Activated CD8-positive, alpha-beta memory T cell treated with anti-CD3 and anti-CD28 coated beads for 4 hours (primary cell): ENCODE data around the gene WNT8B.
A peak's percentile ranks its signal among the peaks of the same experiment; 100 is the strongest.

Experiments
- DNase-seq, 2 donors: peaks; one replicate each; pipeline ENCODE4 v3.0.0-alpha.2; 2020; ENCODE audit warnings: low read depth in 2 of 2

WNT8B gene

DNA sequence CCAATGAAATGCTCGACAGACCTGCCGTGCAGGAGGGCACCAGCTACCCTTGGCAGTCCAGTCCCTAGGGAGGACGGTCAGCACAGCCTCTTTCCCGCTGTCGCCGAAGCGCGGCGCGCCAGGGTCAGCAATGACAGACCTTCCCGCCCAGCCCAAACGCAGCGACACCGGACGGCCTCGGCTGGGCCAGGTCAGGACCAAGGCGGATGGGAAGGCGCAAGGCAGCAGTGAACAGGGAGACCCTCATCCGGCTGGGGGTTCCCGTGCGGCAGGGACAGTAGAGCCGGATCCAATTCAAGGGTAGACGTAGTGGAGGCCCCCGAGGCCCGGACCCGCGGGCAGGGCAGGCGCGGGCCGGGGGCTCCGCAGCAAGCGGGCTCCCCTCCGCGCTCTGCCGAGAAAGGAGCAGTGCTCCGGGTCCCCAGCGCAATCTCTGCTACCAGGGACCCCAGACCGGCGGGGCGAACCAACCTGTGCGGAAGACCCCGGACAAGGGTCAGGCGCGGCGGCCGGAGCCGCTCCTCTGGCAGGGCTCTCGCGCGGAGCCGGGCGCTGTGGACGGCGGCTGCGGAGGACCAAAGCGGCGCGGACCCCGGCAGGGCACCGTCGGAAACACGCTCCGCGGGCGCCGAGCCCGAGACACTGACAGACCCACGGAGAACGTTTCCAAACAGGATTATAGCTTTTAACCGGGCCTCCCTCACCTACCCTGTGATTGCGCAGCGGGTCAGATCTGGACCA lies 56.7 kb downstream of the WNT8B start, which contains the start of gene SEC31B:
Gene SEC31B (minus strand): TSS at position 551 of the 741 bp plus-strand sequence. CDS start 2,909 bp downstream, outside the sequence.
- no peak for DNase-seq

- no peak for DNase-seq
Observed at GRCh38 chr10:100520811-100521210, 58.0 kb downstream of the WNT8B start.

DNA sequence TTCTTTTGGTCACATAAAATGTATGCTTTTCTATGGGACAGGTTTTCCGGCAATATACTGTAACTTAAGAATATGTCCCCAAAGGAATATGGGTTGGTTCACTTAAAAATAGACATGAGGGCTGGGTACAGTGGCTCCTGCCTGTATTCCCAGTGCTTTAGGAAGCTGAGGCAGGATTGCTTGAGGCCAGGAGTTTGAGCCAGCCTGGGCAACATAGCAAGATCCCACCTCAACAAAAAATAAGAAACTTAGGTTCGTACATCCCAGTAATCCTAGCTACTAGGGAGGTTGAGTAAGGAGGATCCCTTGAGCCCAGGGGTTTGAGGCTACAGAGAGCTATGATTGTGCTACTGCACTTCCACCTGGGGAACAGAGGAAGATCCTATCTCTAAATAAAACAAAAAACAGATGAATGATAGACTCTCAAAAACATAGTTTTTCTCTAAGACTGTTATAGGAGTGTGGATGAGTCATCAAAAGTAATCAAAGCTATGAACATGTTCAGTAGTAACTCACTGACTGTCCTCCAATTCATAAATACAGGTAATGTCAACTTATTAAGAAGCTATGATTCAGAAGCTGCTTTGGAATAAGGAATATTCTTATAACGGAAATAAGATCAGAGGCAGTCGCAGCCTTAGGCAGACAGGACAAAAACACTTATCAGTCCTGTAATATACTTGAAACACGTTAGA lies 59.4 kb downstream of the WNT8B start:
- no peak for DNase-seq

DNA sequence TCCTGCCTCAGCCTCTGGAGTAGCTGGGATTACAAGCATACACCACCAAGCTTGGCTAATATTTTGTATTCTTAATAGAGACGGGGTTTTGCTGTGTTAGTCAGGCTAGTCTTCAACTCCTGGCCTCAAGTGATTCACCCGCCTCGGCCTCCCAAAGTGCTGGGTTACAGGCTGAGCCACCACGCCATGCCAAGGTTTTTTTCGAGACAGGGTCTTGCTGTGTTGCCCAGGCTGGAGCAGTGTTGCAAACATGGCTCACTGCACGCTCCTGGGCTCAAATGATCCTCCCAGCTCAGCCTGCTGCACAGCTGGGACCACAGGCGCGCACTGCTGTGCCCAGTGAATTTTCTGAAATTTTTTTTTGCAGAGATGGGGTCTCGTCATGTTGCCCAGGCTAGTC lies 60.1 kb downstream of the WNT8B start:
- no peak for DNase-seq

- no peak for DNase-seq
Observed at GRCh38 chr10:100524206-100524605, 61.4 kb downstream of the WNT8B start.

- no peak for DNase-seq
Observed at GRCh38 chr10:100524638-100525037, 61.8 kb downstream of the WNT8B start.

DNA sequence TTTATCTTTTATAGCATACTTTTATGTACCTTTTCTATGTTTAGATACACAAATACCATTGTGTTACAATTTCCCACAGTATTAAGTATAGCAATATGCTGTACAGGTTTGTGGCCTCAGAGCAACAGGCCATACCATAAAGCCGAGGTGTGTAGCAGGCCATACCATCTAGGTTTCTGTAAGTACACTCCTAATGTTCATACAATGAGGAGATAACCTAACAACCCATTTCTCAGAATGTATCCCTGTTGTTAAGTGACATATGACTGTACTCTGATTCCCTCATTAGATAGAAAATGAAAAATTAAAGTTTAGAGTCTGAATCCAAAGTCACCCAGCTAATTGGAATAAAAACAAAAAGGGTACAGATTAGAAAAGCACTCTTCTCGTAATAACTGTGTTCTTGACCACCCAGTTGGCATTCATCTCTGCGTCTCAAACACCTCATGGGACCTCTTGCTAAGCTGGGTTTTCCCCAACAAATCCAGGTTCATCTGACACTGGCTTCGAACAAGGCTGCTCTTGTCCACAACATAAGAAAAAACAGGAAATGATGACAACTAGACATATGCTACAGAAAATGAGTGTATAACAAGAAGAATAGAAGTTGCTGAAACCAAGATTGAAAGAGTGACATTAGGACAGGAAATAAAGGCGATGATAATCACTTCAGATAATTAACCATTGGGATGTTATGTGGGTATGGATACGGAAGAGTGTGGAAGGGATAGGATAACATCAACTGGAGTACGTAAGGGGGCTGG lies 65.5 kb downstream of the WNT8B start:
- no peak for DNase-seq

DNA sequence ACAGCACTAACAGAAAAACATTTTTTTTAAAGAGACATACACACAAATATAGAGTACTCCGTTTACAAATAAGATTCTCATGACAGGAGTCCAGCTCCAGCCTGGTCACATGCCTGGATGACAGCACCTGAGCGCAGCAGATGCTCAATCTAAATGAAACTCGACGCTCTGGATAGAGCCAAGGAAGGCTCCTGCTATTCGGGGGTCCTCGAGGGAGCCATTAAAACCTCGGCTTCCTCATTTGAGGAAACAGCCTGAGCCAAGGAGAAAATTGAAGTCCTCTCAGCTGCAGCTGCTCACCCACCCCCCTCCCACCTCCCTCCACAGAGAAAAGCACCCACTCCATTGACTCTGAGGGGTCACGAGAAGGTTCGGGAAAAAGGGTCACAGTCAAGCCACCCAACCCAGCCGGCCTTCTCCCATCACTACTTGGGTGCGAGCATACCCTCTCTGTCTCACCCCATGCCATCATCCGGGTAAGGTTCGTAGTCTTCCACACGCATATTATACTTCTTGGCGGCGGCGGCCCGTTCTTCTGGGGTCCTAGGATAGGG lies 66.2 kb downstream of the WNT8B start:
- DNase-seq = no peak

- DNase-seq = peak; percentile 71 to 76
Observed at GRCh38 chr10:100529475-100530298, 66.9 kb downstream of the WNT8B start, which contains the start of gene NDUFB8. TSS of gene NDUFB8 (minus strand) at chr10:100529871. CDS start at chr10:100529851, 20 bp downstream.

GRCh38 chr10:100531761-100532160 lies 69.0 kb downstream of the WNT8B start:
- DNase-seq = no peak
